Thyroid gland (tissue), 4 donors: Measurements from ENCODE around the gene ZDHHC11B. TPM values are rescaled to one million over a fixed set of nuclear protein-coding genes. Genes with fewer than 3 reads are reported as not detected.

ENCODE experiments used
- DNase-seq, 2 donors: peaks; one replicate each; pipeline ENCODE4 v3.0.0-alpha.2; 2019
- H3K27ac ChIP-seq, 3 donors: fragments of 200-600 bp; sonication (generic); 1 replicate in 2 of 3; 2 replicates in 1 of 3; pipeline ENCODE4 v1.5.1; 2016 to 2019; ENCODE audit warnings: mild to moderate bottlenecking in 1 of 3, moderate library complexity in 1 of 3
- H3K27me3 ChIP-seq: fragments of 200-600 bp; sonication (generic); one replicate; pipeline ENCODE4 v1.5.1; 2019
- H3K36me3 ChIP-seq, 2 donors: fragments of 200-600 bp; sonication (generic); one replicate each; pipeline ENCODE4 v1.5.1; 2016 to 2019
- H3K4me1 ChIP-seq, 2 donors: fragments of 200-600 bp; sonication (generic); one replicate each; pipeline ENCODE4 v1.5.1; 2017 to 2019
- H3K4me3 ChIP-seq, 3 donors: fragments of 200-600 bp; sonication (generic); replicated peaks in 1 of 3; 1 replicate in 2 of 3; 2 replicates in 1 of 3; pipeline ENCODE4 v1.5.1; 2016; ENCODE audit warnings: mild to moderate bottlenecking in 1 of 3
- H3K9me3 ChIP-seq: fragments of 200-600 bp; sonication (generic); one replicate; pipeline ENCODE4 v1.5.1; 2017
- CTCF ChIP-seq, 6 experiments: fragments of 200-600 bp in 3 of 6; fragments of 450-650 bp in 3 of 6; sonication (generic) in 3 of 6; IDR thresholded peaks; one replicate each; pipeline ENCODE4 v1.5.1; 2016 to 2019; ENCODE audit warnings: antibody characterized with exemption in 6 of 6, mild to moderate bottlenecking in 2 of 6, inconsistent platforms in 1 of 6, moderate library complexity in 1 of 6
- POLR2A ChIP-seq, 2 donors: fragments of 450-650 bp; IDR thresholded peaks; one replicate each; pipeline ENCODE4 v1.6.1; 2017; ENCODE audit warnings: antibody characterized with exemption in 2 of 2, mild to moderate bottlenecking in 2 of 2, moderate library complexity in 1 of 2
- WGBS, 2 donors: methylation state at CpG; one replicate each; pipeline ENCODE4 v1.1.5; 2017; 5-methylcytosine and 5-hydroxymethylcytosine counted together
- intact Hi-C: fragments of 100-400 bp; cut with DNase I; formaldehyde crosslinking; loops from one replicate; pipeline ENCODE4 v1.15.1; 2023
- total RNA-seq, 4 donors: library from RNA; depleted of rRNA; stranded (reverse); fragments of >200 nt; gene quantifications; one replicate each; pipeline ENCODE4 v1.2.3, GENCODE V29; 2016

ZDHHC11B gene
- total RNA-seq, 4 donors from 2014 or later: 1.6 to 6.8 (median 2.9) TPM

DNA sequence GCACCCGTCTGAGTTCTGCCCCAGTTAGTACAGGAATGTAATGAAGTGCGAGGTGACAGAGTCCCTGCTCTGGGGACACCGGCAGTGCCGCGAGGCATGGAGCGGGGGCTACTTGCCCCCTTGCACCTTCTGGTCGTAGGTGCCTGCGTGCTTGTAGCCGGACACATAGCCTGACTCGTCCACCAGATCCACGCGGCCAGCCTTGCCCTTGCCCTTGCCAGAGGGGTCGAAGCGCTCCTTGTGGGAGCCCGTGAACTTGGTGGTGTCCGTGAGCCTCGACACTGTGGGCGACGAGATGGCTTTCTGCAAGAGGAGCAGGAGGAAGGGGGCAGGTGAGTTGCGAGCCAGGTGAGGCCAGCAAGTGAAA, 119.6 kb downstream of the ZDHHC11B start:
- 93 to 94% methylated on average over 12 to 20 of the region's 20 CpGs for WGBS, 2 donors
- TF ChIP-seq CTCF (IDR thresholded peaks at IDR 0.05) (no peak), POLR2A (IDR thresholded peaks at IDR 0.05) (no peak)
- Histone ChIP-seq H3K27ac (peak overlapping the region; percentile 39 to 99 (median 86)), H3K36me3 (no peaks in the 10 kb centered on the region), H3K9me3 (no peaks in the 10 kb centered on the region), H3K27me3 (no peaks in the 10 kb centered on the region), H3K4me3 (no peak overlapping the region), H3K4me1 (peaks cover 18 to 30% of the 10 kb centered on the region in 2 donors)
- no peak for DNase-seq
- intact Hi-C loops: no loop called here

DNA sequence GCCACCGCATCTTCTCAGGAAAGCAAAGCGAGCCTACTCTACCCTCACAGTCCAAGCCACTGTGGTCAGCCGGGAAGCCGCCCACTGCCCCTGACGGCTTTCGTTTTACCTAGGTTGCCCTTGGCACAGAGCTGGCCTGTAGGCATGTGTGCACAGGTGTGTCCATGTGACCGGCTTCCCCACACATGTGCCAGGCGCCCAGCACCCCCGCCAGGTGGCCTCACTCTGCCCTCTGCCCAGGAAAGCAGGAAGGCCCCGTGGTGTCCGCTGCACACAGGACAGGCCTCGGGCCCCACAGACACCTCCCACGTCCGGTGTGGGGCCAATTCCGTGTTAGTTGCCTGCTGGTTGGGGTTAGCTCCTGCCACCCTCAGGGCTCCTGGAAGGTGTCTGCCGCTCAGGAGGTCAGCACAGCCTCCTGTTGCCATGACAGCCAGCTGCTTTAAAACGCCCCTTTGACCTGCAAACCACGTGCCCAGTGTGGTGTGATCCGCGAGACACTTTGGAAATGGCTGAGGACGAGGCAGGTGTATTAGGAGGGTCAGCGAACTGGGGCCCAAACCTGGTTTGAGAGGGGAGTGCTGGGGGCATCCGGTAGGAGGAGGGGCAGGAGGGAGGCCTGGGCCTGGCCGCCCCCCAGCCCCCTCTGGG, 120.1 kb downstream of the ZDHHC11B start:
- intact Hi-C loops: no loop called here
- Histone ChIP-seq H3K9me3 (no peaks in the 10 kb centered on the region), H3K4me3 (no peak overlapping the region), H3K36me3 (no peaks in the 10 kb centered on the region), H3K27me3 (no peaks in the 10 kb centered on the region), H3K4me1 (peaks cover 18 to 30% of the 10 kb centered on the region in 2 donors), H3K27ac (peak overlapping the region in 2 of 3 donors; percentile 86 to 99)
- TF ChIP-seq CTCF (IDR thresholded peaks at IDR 0.05): no peak
- TF ChIP-seq POLR2A (IDR thresholded peaks at IDR 0.05): no peak
- 89 to 94% methylated on average over 15 to 17 of the region's 24 CpGs for WGBS, 2 donors
- peak; percentile 22 to 36 for DNase-seq

DNA sequence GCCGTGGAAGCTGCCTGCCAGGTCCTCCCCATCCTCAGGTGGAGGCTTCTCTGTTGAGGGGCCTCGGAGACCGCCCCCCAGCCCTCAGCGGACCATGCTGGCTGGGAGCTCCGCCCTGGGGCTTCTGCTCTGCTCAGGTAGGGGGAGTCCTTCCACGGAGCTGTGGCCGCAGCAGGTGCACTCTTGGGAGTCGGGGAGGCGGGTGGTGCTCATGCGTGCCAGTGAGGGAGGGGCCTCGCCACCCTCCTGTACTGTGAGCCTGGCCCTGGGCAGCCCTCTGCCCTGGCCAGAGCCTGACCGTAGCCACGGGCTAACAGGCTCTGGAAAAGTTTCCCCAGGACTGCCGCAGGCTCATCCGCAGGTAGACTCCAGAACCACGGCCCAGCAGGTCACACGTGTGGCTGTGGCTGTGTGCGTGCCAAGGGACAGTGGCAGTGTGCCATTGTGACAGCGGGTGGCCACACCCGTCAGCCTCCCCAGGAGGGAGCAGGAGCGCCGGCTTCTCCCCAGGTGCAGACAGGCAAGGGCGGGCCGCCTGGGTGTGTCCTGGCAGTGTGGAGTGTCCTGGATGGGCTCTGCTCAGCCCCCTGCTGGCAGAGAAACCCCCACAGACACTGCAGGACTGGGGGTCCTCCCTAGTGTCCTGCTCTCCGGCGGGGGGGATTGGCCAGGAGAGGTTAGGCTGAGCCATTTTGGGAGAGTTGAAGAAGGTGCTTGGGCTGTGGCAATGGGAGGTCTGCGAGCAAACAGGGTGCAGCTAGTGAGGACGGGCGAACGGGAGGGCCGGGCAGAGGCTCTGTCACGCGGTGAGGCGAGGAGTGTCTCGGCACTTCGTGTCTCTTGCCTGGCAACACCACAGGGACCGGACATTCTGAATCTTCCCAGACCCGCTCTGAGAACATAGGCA, 120.8 kb downstream of the ZDHHC11B start:
- Histone ChIP-seq H3K4me3 (no peak overlapping the region), H3K4me1 (peaks cover 18 to 30% of the 10 kb centered on the region in 2 donors), H3K27ac (peak overlapping the region in 1 of 3 donors; percentile 99), H3K27me3 (no peaks in the 10 kb centered on the region), H3K36me3 (no peaks in the 10 kb centered on the region), H3K9me3 (no peaks in the 10 kb centered on the region)
- WGBS, 2 donors: 91 to 98% methylated on average over 26 to 31 of the region's 38 CpGs
- TF ChIP-seq POLR2A (IDR thresholded peaks at IDR 0.05) (no peak), CTCF (IDR thresholded peaks at IDR 0.05) (no peak)
- DNase-seq: no peak
- intact Hi-C loops: no loop called here

- Histone ChIP-seq H3K36me3 (no peaks in the 10 kb centered on the region), H3K4me1 (peaks cover 18 to 30% of the 10 kb centered on the region in 2 donors), H3K4me3 (no peak overlapping the region), H3K9me3 (no peaks in the 10 kb centered on the region), H3K27me3 (no peaks in the 10 kb centered on the region), H3K27ac (no peak overlapping the region)
- DNase-seq: no peak
- intact Hi-C loops: no loop called here
- TF ChIP-seq CTCF (IDR thresholded peaks at IDR 0.05): no peak
- TF ChIP-seq POLR2A (IDR thresholded peaks at IDR 0.05): no peak
- 93 to 95% methylated on average over 55 to 56 of the region's 56 CpGs for WGBS, 2 donors
These were observed 121.6 kb downstream of the ZDHHC11B start for GRCh38 chr5:662751-663435.
